Measurements from ENCODE around the gene CMSS1.
A peak's percentile ranks its signal among the peaks of the same experiment; 100 is the strongest.

CMSS1 gene

GRCh38 chr3:99818818-99819217 is 1.2 kb downstream of the CMSS1 start:
- peaks cover 50% of the 10 kb centered on the region for H3K79me2 ChIP-seq (ENCODE audit: low read length)

GRCh38 chr3:99823723-99824711 is 6.4 kb downstream of the CMSS1 start:
- Histone ChIP-seq H3K9ac (ENCODE audit: low read length) (no peak overlapping the region), H3F3A (ENCODE audit: insufficient read depth, low read length) (no peaks in the 10 kb centered on the region), H3K27me3 (replicated peaks; ENCODE audit: insufficient read depth, low read length) (no peaks in the 10 kb centered on the region), H3K9me3 (replicated peaks; ENCODE audit: insufficient read depth, low read length) (no peaks in the 10 kb centered on the region), H3K4me1 (ENCODE audit: low read length) (peaks cover 4% of the 10 kb centered on the region), H3K4me3 (ENCODE audit: low read length) (no peak overlapping the region), H2AFZ (ENCODE audit: low read length) (no peak overlapping the region), H3K9me2 (replicated peaks; ENCODE audit: insufficient read depth, low read length) (no peaks in the 10 kb centered on the region), H3K79me2 (ENCODE audit: low read length) (peaks cover 71% of the 10 kb centered on the region), H3K4me2 (ENCODE audit: low read depth, low read length) (no peak overlapping the region), H4K20me1 (ENCODE audit: insufficient read depth, low read length) (no peaks in the 10 kb centered on the region), H3K27ac (ENCODE audit: low read length) (no peak overlapping the region), H3K36me3 (replicated peaks; ENCODE audit: insufficient read depth, low read length) (no peaks in the 10 kb centered on the region)
- no peak for TF ChIP-seq EZH2phosphoT487 (IDR thresholded peaks at IDR 0.05; ENCODE audit: low read length)
- no peak for TF ChIP-seq CTCF (IDR thresholded peaks at IDR 0.05; ENCODE audit: low read length)
- no peak for TF ChIP-seq EZH2 (optimal IDR thresholded peaks at IDR 0.05; ENCODE audit: low read depth, low read length)
- no peak for DNase-seq

More at GRCh38 chr3:99818818-99819217, 1.2 kb downstream of the CMSS1 start:
- no peaks in the 10 kb centered on the region for H3K27me3 ChIP-seq (replicated peaks; ENCODE audit: insufficient read depth, low read length)
- DNase-seq, result no peak
- peak overlapping the region; percentile 78 for H3K9ac ChIP-seq (ENCODE audit: low read length)
- H4K20me1 ChIP-seq (ENCODE audit: insufficient read depth, low read length), result no peaks in the 10 kb centered on the region
- no peaks in the 10 kb centered on the region for H3K9me3 ChIP-seq (replicated peaks; ENCODE audit: insufficient read depth, low read length)
- no peak overlapping the region for H3K27ac ChIP-seq (ENCODE audit: low read length)
- peaks cover 7% of the 10 kb centered on the region; the same call in 1 of the 2 replicates for H3F3A ChIP-seq (ENCODE audit: insufficient read depth, low read length)
- TF ChIP-seq CTCF (IDR thresholded peaks at IDR 0.05; ENCODE audit: low read length) (no peak), EZH2phosphoT487 (IDR thresholded peaks at IDR 0.05; ENCODE audit: low read length) (no peak), EZH2 (optimal IDR thresholded peaks at IDR 0.05; ENCODE audit: low read depth, low read length) (no peak)
- peak overlapping the region; percentile 70 for H3K4me3 ChIP-seq (ENCODE audit: low read length)
- peaks cover 13% of the 10 kb centered on the region for H3K4me1 ChIP-seq (ENCODE audit: low read length)
- no peaks in the 10 kb centered on the region for H3K36me3 ChIP-seq (replicated peaks; ENCODE audit: insufficient read depth, low read length)
- H3K9me2 ChIP-seq (replicated peaks; ENCODE audit: insufficient read depth, low read length), result no peaks in the 10 kb centered on the region
- H3K4me2 ChIP-seq (ENCODE audit: low read depth, low read length), result peak overlapping the region; percentile 96
- no peak overlapping the region for H2AFZ ChIP-seq (ENCODE audit: low read length)

GRCh38 chr3:99825004-99825640 is 7.5 kb downstream of the CMSS1 start:
- Histone ChIP-seq H2AFZ (ENCODE audit: low read length) (no peak overlapping the region), H3K9me2 (replicated peaks; ENCODE audit: insufficient read depth, low read length) (no peaks in the 10 kb centered on the region), H3K27me3 (replicated peaks; ENCODE audit: insufficient read depth, low read length) (no peaks in the 10 kb centered on the region), H3K4me2 (ENCODE audit: low read depth, low read length) (no peak overlapping the region), H4K20me1 (ENCODE audit: insufficient read depth, low read length) (no peaks in the 10 kb centered on the region), H3K4me1 (ENCODE audit: low read length) (no peaks in the 10 kb centered on the region), H3K79me2 (ENCODE audit: low read length) (peaks cover 73% of the 10 kb centered on the region), H3K4me3 (ENCODE audit: low read length) (no peak overlapping the region), H3K36me3 (replicated peaks; ENCODE audit: insufficient read depth, low read length) (no peaks in the 10 kb centered on the region), H3F3A (ENCODE audit: insufficient read depth, low read length) (no peaks in the 10 kb centered on the region), H3K27ac (ENCODE audit: low read length) (no peak overlapping the region), H3K9me3 (replicated peaks; ENCODE audit: insufficient read depth, low read length) (no peaks in the 10 kb centered on the region), H3K9ac (ENCODE audit: low read length) (no peak overlapping the region)
- no peak for DNase-seq
- TF ChIP-seq CTCF (IDR thresholded peaks at IDR 0.05; ENCODE audit: low read length), result no peak
- no peak for TF ChIP-seq EZH2phosphoT487 (IDR thresholded peaks at IDR 0.05; ENCODE audit: low read length)
- TF ChIP-seq EZH2 (optimal IDR thresholded peaks at IDR 0.05; ENCODE audit: low read depth, low read length), result no peak

All from MM.1S (cell line).